ENCODE measurements around the gene ITM2B.
"Not testable (repeated sequence)": the region's sequence is repeated elsewhere in the genome, so short reads cannot be mapped to it uniquely, and the experiment has no call there.

The ITM2B gene

DNA sequence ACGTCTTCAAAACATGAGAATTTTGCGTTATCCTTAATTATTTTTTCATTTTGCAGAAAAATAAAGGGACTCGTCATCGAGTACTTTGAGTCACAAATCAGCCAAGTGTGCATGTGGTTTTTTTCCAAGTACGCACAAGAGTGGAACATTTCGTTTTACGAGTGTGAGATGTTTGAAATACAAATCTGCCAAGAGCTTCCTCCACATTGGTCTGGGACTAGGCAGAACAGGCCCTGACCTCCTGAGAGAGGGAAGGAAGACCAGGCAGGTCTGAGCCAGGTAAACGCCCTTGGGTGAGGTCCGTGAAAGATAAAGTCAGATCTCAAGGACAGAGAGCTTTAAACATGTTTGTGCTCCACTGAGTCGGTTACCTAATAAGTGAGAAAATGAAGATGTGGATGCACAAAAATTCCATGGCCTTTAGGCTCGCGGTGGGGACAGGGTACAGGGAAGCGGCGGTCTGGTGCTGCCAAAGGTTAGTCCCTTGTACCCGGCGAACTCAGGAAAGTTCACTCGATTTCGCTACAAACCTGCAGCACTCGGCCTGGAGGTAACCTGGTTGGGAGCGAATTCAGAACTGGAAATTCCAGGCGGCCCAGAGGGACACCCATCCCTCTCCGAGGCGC, 473 bp upstream of the ITM2B start:
- Mint-ChIP-seq H3K9me3 (no peaks in the 10 kb centered on the region), H3K27ac (ENCODE audit: low read depth) (peak overlapping the region; percentile 94), H3K4me3 (peak overlapping the region; percentile 93), H3K36me3 (ENCODE audit: insufficient read depth) (peaks cover 28% of the 10 kb centered on the region), H3K4me1 (peaks cover 33% of the 10 kb centered on the region), H3K27me3 (no peaks in the 10 kb centered on the region)
- ATAC-seq (replicated peaks; ENCODE audit: extremely low read depth, poor library complexity, severe bottlenecking), result no peak
- peak in 1 of 2 donors; percentile 31 for DNase-seq (ENCODE audit: low spot score in 2 of 2)

DNA sequence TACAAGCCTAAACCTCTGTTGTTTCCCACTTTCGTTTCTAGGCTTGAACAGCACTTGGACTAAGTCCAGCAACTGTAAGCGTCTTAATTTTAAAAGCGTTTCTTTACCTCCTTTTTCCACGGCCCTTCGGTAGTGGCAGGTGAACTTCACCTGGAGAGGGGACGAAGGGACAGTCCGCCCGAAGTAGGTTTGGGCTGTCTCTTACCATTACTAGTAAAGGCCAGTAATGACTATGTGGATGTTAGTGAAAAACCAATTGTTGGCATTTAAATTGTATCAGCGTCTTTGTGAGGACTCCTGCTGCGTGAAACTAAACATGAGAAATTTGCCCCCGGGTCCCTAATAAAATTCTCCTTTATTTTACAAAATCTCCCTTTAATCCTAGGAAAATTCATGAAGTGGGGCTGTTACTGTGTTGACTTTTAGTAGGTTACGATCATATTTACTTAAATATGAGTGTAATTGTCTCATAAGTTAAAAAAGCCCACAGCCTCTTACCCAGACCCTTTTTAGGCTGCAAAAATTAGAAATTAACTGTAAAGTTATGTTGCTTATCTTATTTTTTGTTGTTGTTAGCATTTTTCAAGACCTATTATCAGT, 983 bp downstream of the ITM2B start:
- no peaks in the 10 kb centered on the region for H3K9me3 Mint-ChIP-seq
- H3K4me1 Mint-ChIP-seq, result peaks cover 33% of the 10 kb centered on the region
- ATAC-seq (replicated peaks; ENCODE audit: extremely low read depth, poor library complexity, severe bottlenecking) (peak; percentile 5), DNase-seq (ENCODE audit: low spot score in 2 of 2) (no peak)
- peaks cover 28% of the 10 kb centered on the region for H3K36me3 Mint-ChIP-seq (ENCODE audit: insufficient read depth)
- peak overlapping the region; percentile 94 for H3K27ac Mint-ChIP-seq (ENCODE audit: low read depth)
- H3K27me3 Mint-ChIP-seq, result no peaks in the 10 kb centered on the region
- H3K4me3 Mint-ChIP-seq, result peak overlapping the region; percentile 93

DNA sequence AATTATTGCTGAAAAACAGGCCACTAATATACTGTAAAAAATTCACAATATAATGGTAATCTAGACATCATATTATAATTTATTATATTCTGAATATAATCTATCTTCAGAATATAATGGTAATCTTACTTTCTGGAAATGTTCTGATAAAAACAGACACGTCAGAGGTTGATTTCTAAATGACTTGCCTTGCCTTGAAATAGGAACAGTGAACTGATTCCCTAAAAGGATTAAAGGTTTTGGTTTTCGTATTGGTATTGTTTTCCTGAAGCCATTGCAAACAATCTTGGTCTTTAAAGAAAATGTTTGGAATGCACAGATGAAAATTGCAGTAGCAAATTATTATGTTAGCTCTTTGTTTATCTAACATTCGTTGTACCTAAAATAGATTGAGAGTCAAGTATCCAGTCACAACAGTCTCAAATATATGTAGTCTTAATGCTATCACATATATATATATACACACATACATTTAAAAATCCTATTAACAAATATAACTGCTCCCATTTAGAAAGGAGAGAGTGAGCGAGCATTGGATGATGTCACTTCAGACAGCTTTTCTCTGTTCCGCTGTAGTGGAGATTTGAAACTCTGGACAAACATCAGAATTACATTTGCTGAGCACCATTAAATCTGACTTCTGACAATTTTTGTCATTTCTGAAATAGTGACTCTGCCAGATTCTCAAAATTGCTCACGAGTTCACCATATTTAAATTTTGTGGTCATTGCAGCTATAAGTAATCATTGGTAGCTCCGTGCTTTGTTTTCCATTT, 1.7 kb downstream of the ITM2B start:
- H3K27ac Mint-ChIP-seq (ENCODE audit: low read depth), result peak overlapping the region; percentile 94
- ATAC-seq (replicated peaks; ENCODE audit: extremely low read depth, poor library complexity, severe bottlenecking) (no peak), DNase-seq (ENCODE audit: low spot score in 2 of 2) (no peak)
- H3K4me3 Mint-ChIP-seq, result peak overlapping the region; percentile 93
- peaks cover 33% of the 10 kb centered on the region for H3K4me1 Mint-ChIP-seq
- no peaks in the 10 kb centered on the region for H3K9me3 Mint-ChIP-seq
- peaks cover 28% of the 10 kb centered on the region for H3K36me3 Mint-ChIP-seq (ENCODE audit: insufficient read depth)
- H3K27me3 Mint-ChIP-seq, result no peaks in the 10 kb centered on the region

DNA sequence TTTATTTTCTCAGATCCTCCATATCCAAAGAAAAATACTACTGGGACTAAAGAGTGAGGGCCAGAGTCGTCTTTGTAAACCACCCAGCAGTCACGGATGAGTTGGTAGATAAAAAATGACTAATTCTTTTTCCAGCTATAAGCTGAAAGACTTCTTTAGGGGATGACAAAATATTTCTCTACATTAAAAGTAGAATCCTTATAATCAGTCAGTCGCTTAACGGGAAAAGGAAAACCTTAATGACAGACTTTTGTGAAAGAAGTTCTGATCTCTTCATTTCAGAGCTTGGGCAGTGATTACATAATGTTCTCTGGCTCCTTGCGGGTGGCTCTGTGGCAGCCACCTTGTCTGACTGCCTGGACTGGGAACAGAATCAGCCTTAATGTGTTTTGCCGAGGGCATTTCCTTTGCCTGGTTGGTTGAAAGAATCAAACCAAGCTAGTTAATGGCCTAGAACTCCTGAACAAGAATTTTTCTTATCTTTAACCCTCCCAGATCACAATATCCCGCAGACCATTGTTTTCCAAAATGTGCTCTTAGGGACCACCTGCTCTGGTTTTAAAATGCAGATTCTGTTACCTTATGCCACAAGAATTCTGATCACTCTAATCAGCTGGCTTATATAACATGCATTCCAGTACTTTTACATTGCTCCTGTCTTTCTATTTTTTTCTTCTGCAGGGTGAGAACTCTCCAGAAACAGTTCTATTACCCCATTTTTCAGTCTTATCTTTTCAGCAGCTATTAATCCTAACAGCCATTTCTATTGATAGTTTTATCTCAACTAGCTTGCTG, 2.5 kb downstream of the ITM2B start:
- Mint-ChIP-seq H3K27ac (ENCODE audit: low read depth) (peak overlapping the region; percentile 94), H3K4me3 (peak overlapping the region; percentile 93), H3K27me3 (no peaks in the 10 kb centered on the region), H3K36me3 (ENCODE audit: insufficient read depth) (peaks cover 31% of the 10 kb centered on the region), H3K9me3 (no peaks in the 10 kb centered on the region), H3K4me1 (peaks cover 37% of the 10 kb centered on the region)
- DNase-seq (ENCODE audit: low spot score in 2 of 2), result no peak
- no peak for ATAC-seq (replicated peaks; ENCODE audit: extremely low read depth, poor library complexity, severe bottlenecking)

DNA sequence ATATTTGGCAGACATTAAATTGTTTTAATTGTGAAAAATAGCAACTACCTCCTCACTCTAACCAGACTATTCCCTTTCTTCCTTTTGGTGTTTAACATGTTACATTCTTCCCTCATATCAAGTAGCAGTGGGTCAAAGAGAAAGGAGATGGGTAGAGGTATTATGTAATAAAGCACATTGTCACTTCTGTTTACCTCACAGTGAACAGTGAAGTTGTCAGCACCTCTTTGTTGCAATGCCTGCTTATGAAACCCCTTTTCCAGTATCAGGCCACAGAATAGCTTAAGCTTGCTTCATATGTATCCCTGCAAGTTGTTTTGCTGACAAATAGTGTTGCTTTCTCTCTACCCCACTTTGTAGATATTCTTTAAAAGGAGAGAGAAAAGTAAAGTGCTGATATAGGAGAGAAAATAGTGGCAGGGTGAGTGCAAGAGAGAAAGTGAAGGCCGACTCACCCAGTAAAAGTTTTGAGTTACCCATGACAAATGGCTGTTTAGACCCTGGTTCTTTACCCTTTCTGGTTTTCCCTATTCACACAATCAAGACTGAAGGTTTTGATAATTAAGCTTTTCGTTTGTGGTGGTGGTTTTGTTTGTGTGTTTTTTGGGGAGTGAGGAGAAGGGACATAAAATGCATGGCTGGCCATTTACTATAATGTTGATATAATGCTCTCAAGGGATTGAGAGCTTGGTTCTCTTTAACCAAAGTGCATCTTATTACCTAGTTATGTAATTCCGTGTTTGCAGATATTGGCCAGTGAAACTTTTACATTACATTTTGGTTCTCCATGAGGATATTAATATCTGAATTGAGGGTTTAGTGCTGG, 3.7 kb downstream of the ITM2B start:
- Mint-ChIP-seq H3K36me3 (ENCODE audit: insufficient read depth) (peaks cover 33% of the 10 kb centered on the region), H3K4me1 (peaks cover 49% of the 10 kb centered on the region), H3K9me3 (no peaks in the 10 kb centered on the region), H3K27ac (ENCODE audit: low read depth) (peak overlapping the region; percentile 94), H3K27me3 (no peaks in the 10 kb centered on the region), H3K4me3 (peak overlapping the region; percentile 93)
- ATAC-seq (replicated peaks; ENCODE audit: extremely low read depth, poor library complexity, severe bottlenecking), result no peak
- no peak for DNase-seq (ENCODE audit: low spot score in 2 of 2)

DNA sequence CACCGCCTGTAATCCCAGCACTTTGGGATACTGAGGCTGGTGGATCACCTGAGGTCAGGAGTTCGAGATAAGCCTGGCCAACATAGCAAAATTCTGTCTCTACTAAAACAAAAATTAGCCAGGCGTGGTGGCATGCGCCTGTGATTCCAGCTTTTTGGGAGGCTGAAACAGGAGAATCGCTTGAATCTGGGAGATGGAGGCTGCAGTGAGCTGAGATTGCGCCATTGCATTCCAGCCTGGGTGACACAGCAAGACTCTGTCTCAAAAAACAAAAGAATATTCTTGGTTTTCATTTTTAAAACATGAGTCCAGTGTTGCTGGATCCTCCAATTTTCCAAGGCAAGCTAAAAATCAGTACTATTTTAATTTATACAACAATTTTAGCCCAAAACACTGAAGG, 6.4 kb downstream of the ITM2B start:
- H3K27me3 Mint-ChIP-seq; H3K27ac Mint-ChIP-seq (ENCODE audit: low read depth); H3K9me3 Mint-ChIP-seq; ATAC-seq (replicated peaks; ENCODE audit: extremely low read depth, poor library complexity, severe bottlenecking); H3K4me3 Mint-ChIP-seq; DNase-seq (ENCODE audit: low spot score in 2 of 2): not testable (repeated sequence)
- peaks cover 29% of the 10 kb centered on the region for H3K36me3 Mint-ChIP-seq (ENCODE audit: insufficient read depth)
- peaks cover 57% of the 10 kb centered on the region for H3K4me1 Mint-ChIP-seq

DNA sequence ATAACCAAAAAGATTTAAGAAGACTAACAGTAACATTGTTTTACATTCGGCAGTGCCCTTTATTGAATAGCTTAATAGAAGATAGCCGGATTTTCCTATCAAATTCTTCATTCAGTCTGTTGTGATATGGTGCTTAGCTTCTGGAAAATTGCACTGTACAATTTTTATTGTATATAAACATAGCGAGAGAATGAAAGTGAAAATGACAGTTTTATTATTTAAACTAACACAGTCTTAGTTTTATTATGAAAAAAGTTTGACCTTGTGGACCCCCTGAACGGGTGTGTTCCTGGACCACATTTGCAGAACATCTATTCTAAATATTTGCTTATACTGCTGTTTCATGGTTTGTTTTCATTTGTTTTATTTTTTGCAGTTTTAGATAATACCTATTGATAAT, 8.6 kb downstream of the ITM2B start:
- Mint-ChIP-seq H3K27ac (ENCODE audit: low read depth) (peak overlapping the region; percentile 82), H3K9me3 (no peaks in the 10 kb centered on the region), H3K4me3 (peak overlapping the region; percentile 29), H3K4me1 (peaks cover 50% of the 10 kb centered on the region), H3K27me3 (no peaks in the 10 kb centered on the region), H3K36me3 (ENCODE audit: insufficient read depth) (peaks cover 22% of the 10 kb centered on the region)
- ATAC-seq (replicated peaks; ENCODE audit: extremely low read depth, poor library complexity, severe bottlenecking) (no peak), DNase-seq (ENCODE audit: low spot score in 2 of 2) (no peak)

DNA sequence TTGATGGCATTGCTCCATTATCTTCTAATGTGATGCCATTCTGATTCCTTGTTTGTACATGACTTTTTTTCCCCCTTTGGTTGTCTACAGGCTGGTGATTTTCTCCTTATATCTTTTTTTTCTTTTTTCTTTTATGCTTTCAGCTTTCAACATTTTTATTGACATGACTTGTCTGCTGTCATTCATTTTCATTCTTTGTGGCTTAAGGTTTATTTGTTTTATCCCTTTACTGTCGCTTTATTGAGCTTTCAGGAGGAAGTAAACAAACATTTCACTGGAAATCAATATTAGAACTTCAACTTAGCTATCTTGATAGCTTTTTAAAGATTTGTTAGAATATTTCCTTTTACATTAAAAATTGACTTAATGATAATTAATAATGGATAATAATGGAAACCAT, 9.7 kb downstream of the ITM2B start:
- peak overlapping the region; percentile 3 for H3K4me3 Mint-ChIP-seq
- DNase-seq (ENCODE audit: low spot score in 2 of 2) (no peak), ATAC-seq (replicated peaks; ENCODE audit: extremely low read depth, poor library complexity, severe bottlenecking) (no peak)
- H3K4me1 Mint-ChIP-seq, result peaks cover 43% of the 10 kb centered on the region
- H3K27me3 Mint-ChIP-seq, result no peaks in the 10 kb centered on the region
- H3K36me3 Mint-ChIP-seq (ENCODE audit: insufficient read depth), result peaks cover 20% of the 10 kb centered on the region
- peak overlapping the region; percentile 82 for H3K27ac Mint-ChIP-seq (ENCODE audit: low read depth)
- no peaks in the 10 kb centered on the region for H3K9me3 Mint-ChIP-seq

DNA sequence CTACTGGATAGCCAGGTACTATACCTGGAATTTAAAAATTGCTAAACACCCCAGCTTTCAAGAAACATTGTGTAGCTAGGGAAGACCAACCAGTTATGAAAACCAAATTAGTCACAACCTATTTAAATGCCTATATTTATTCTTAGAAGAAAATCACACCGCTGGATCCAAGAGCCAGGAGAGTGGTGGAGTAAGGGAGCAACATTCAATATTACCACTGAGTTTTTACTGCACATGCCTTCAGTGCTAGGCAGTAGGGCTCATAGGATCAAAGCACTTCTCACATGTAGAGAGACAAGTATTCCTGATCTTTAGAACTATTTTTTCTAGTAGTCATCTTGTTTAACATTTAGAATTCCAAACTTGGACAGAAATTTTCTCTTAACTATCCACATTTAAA, 11.2 kb downstream of the ITM2B start:
- H3K9me3 Mint-ChIP-seq, result no peaks in the 10 kb centered on the region
- no peaks in the 10 kb centered on the region for H3K27me3 Mint-ChIP-seq
- ATAC-seq (replicated peaks; ENCODE audit: extremely low read depth, poor library complexity, severe bottlenecking) (no peak), DNase-seq (ENCODE audit: low spot score in 2 of 2) (no peak)
- peaks cover 52% of the 10 kb centered on the region for H3K4me1 Mint-ChIP-seq
- H3K36me3 Mint-ChIP-seq (ENCODE audit: insufficient read depth), result peaks cover 20% of the 10 kb centered on the region
- peak overlapping the region; percentile 25 for H3K27ac Mint-ChIP-seq (ENCODE audit: low read depth)
- no peak overlapping the region for H3K4me3 Mint-ChIP-seq

DNA sequence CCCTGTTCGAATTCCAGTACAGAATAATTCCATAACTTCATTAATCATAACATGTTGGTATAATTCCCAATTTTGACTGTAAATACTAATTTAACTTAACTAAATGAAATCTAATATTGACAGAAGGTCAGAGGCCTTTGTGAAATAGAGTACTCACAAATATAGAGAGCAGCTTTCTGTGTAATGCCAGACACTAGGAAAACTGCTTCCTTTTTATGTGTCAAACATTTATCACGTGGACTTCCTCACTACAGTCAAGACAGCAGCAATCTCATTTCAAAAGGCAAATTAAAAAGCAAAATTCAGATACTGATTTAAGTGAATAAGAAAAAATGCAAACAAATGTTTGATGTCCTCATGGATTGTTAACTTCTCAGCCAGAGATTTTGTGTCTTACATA, 13.1 kb downstream of the ITM2B start:
- H3K36me3 Mint-ChIP-seq (ENCODE audit: insufficient read depth), result peaks cover 18% of the 10 kb centered on the region
- no peak for ATAC-seq (replicated peaks; ENCODE audit: extremely low read depth, poor library complexity, severe bottlenecking)
- peak overlapping the region; percentile 22 for H3K27ac Mint-ChIP-seq (ENCODE audit: low read depth)
- H3K9me3 Mint-ChIP-seq, result no peaks in the 10 kb centered on the region
- peaks cover 56% of the 10 kb centered on the region for H3K4me1 Mint-ChIP-seq
- no peak for DNase-seq (ENCODE audit: low spot score in 2 of 2)
- no peaks in the 10 kb centered on the region for H3K27me3 Mint-ChIP-seq
- peak overlapping the region; percentile 20 for H3K4me3 Mint-ChIP-seq

DNA sequence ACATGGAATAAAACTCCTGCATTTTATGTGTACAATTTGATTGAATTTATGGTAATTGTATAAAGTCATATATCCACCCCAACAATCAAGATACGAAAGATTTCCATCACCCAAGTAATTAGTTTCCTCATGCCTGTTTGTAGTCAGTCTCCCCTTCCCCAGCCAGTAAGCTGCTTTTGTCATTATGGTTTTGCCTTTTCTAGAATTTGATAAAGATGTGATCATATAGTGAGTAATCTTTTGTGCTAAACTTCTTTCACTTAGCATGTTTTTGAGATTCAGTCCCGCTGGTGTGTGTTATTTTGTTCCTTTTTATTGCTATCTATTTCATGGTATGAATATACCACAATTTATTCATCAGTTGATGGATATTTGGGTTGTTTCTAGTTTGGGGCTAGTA, 16.0 kb downstream of the ITM2B start:
- peak overlapping the region; percentile 5 for H3K27ac Mint-ChIP-seq (ENCODE audit: low read depth)

DNA sequence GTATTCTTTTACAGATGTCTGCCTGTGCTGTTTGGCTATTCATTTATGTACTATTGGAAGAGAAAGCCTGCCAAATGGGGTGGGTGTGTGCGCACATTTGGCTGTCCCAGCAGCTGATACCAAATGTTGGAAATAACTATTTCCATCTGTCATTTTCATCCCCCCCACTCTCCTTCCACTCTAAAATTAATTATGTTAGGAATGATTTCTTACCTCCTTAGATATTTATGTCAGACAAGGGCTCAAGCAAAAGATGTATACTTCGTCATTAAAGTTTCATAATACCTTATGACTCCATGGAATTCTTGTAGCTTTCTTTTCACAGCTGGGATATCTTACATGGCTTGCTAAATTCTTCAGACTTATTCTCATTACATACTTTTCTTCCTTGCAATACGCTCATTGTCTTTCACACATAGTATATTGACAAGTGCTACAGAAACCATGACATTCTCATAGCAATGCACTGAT, 18.6 kb downstream of the ITM2B start:
- ATAC-seq (replicated peaks; ENCODE audit: extremely low read depth, poor library complexity, severe bottlenecking), result no peak
- H3K4me3 Mint-ChIP-seq, result no peak overlapping the region
- no peaks in the 10 kb centered on the region for H3K9me3 Mint-ChIP-seq
- no peaks in the 10 kb centered on the region for H3K27me3 Mint-ChIP-seq
- H3K36me3 Mint-ChIP-seq (ENCODE audit: insufficient read depth), result peaks cover 33% of the 10 kb centered on the region
- peaks cover 67% of the 10 kb centered on the region for H3K4me1 Mint-ChIP-seq
- no peak for DNase-seq (ENCODE audit: low spot score in 2 of 2)
- H3K27ac Mint-ChIP-seq (ENCODE audit: low read depth), result peak overlapping the region; percentile 32

More for the DNA sequence above, 16.0 kb downstream of the ITM2B start:
- H3K4me3 Mint-ChIP-seq, result peak overlapping the region; percentile 10
- DNase-seq (ENCODE audit: low spot score in 2 of 2), result no peak
- no peaks in the 10 kb centered on the region for H3K27me3 Mint-ChIP-seq
- no peaks in the 10 kb centered on the region for H3K9me3 Mint-ChIP-seq
- peaks cover 61% of the 10 kb centered on the region for H3K4me1 Mint-ChIP-seq
- ATAC-seq (replicated peaks; ENCODE audit: extremely low read depth, poor library complexity, severe bottlenecking), result no peak
- peaks cover 21% of the 10 kb centered on the region for H3K36me3 Mint-ChIP-seq (ENCODE audit: insufficient read depth)

Data from central memory CD8-positive, alpha-beta T cell (primary cell).